HepG2 (cell line): ENCODE data around the gene MTA2. TPM values are rescaled to one million over a fixed set of nuclear protein-coding genes. Genes with fewer than 3 reads are reported as not detected.

Experiments
- ATAC-seq: fragments of 200-7000 bp; cut with Tn5 transposase; 3 replicates; pipeline ENCODE4 v1.9.1; 2020; ENCODE audit warnings: mild to moderate bottlenecking, moderate library complexity
- BruUV-seq: library from RNA; stranded (reverse); fragments of 400-500 nt; replicated peaks from 2 replicates; lab custom pipeline; 2021; lab: Mats Ljungman, UMichigan
- CTCF ChIA-PET: fragments of 300-600 bp; formaldehyde crosslinking; extraction: SDS; loops from one replicate; lab custom pipeline; 2021; ENCODE audit warnings: low total read pairs, inconsistent platforms, low intra/inter-chr PET ratio; lab: Yijun Ruan, JAX
- POLR2A ChIA-PET: fragments of 350-600 bp; sonication (Branson Sonifier 250); formaldehyde crosslinking; loops from one replicate; lab custom pipeline; 2020; ENCODE audit warnings: antibody characterized with exemption, inconsistent platforms; lab: Yijun Ruan, JAX
- DNase-seq: peaks from one replicate; pipeline ENCODE4 v3.0.0-alpha.2; 2015; ENCODE audit warnings: low spot score
- FAIRE-seq: peaks from 3 replicates; lab custom pipeline; 2011; peaks lifted over from hg19 to GRCh38; lab: Jason Lieb, UNC
- H2AFZ ChIP-seq: one replicate; pipeline ENCODE4 v1.6.1; 2011; ENCODE audit warnings: low read length, inconsistent platforms
- H3K27ac ChIP-seq: fragments of 300-600 bp; 3 replicates; pipeline ENCODE4 v1.8.0; 2011; ENCODE audit warnings: mixed run types, mild to moderate bottlenecking, mixed read lengths, low read length, inconsistent platforms; ENCODE audit not compliant: insufficient read depth; ENCODE audit errors: extremely low read length
- H3K27me3 ChIP-seq, 2 experiments: fragments of 200-600 bp in 1 of 2; 2 replicates in 1 of 2; 3 replicates in 1 of 2; pipeline versions ENCODE4 v1.6.0 to v1.8.0; 2011; ENCODE audit warnings: low read length in 2 of 2, mild to moderate bottlenecking in 2 of 2, moderate library complexity in 2 of 2, inconsistent platforms in 1 of 2; ENCODE audit not compliant: insufficient read depth in 2 of 2, control insufficient read depth in 1 of 2
- H3K36me3 ChIP-seq, 2 experiments: fragments of 200-600 bp in 1 of 2; replicated peaks in 1 of 2; 2 replicates in 1 of 2; 3 replicates in 1 of 2; pipeline versions ENCODE4 v1.5.1 to v1.8.0; 2011; ENCODE audit warnings: low read length in 2 of 2, inconsistent platforms in 1 of 2; ENCODE audit not compliant: insufficient read depth in 2 of 2, control insufficient read depth in 1 of 2
- H3K4me1 ChIP-seq: 2 replicates; pipeline ENCODE4 v1.5.1; 2012; ENCODE audit warnings: low read length, inconsistent platforms; ENCODE audit not compliant: insufficient read depth
- H3K4me2 ChIP-seq: 2 replicates; pipeline ENCODE4 v1.6.0; 2011; ENCODE audit warnings: low read depth, low read length, inconsistent platforms
- H3K4me3 ChIP-seq, 3 experiments: fragments of 200-600 bp in 1 of 3; sonication (generic), shearing (Covaris generic) in 1 of 3; replicated peaks in 1 of 3; 2 replicates each; pipeline ENCODE4 v1.5.1; 2011 to 2016; ENCODE audit warnings: low read length in 3 of 3, inconsistent platforms in 2 of 3, low read depth in 2 of 3, mild to moderate bottlenecking in 2 of 3, control low read depth in 1 of 3, mixed read lengths in 1 of 3; ENCODE audit not compliant: insufficient read depth in 1 of 3
- H3K79me2 ChIP-seq: one replicate; pipeline ENCODE4 v1.6.1; 2011; ENCODE audit warnings: low read length, inconsistent platforms; ENCODE audit not compliant: insufficient read depth
- H3K9ac ChIP-seq: 2 replicates; pipeline ENCODE4 v1.6.0; 2011; ENCODE audit warnings: mild to moderate bottlenecking, low read depth, low read length, inconsistent platforms; ENCODE audit not compliant: insufficient read depth
- H3K9me3 ChIP-seq: 2 replicates; pipeline ENCODE4 v1.5.1; 2012; ENCODE audit warnings: mild to moderate bottlenecking, low read length
- H4K20me1 ChIP-seq: 2 replicates; pipeline ENCODE4 v1.6.0; 2011; ENCODE audit warnings: inconsistent platforms, mild to moderate bottlenecking, low read length, moderate library complexity; ENCODE audit not compliant: insufficient read depth
- ARNT2 ChIP-seq: sonication (generic); formaldehyde crosslinking; IDR thresholded peaks from 2 replicates; pipeline ENCODE4 v1.8.0; 2022; ENCODE audit warnings: mild to moderate bottlenecking, low read depth, missing genetic modification reagents, moderate library complexity
- CBFB ChIP-seq: sonication (generic); formaldehyde crosslinking; IDR thresholded peaks from 2 replicates; pipeline ENCODE4 v1.4.0; 2020; ENCODE audit warnings: missing genetic modification reagents
- ETV5 ChIP-seq: IDR thresholded peaks from 2 replicates; pipeline ENCODE4 v1.6.1; 2018; ENCODE audit warnings: missing biosample characterization, missing genetic modification reagents, inconsistent platforms, borderline replicate concordance
- FOXJ3 ChIP-seq: sonication (generic); formaldehyde crosslinking; IDR thresholded peaks from 2 replicates; pipeline ENCODE4 v1.4.0; 2020; ENCODE audit warnings: missing genetic modification reagents, mild to moderate bottlenecking, borderline replicate concordance
- IRF9 ChIP-seq: sonication (generic); formaldehyde crosslinking; IDR thresholded peaks from 2 replicates; pipeline ENCODE4 v1.8.0; 2022; ENCODE audit warnings: missing genetic modification reagents, mild to moderate bottlenecking, borderline replicate concordance
- MIER3 ChIP-seq: IDR thresholded peaks from 2 replicates; pipeline ENCODE4 v1.6.1; 2016; ENCODE audit warnings: missing compliant biosample characterization, borderline replicate concordance
- NFKB2 ChIP-seq: sonication (generic); formaldehyde crosslinking; IDR thresholded peaks from 2 replicates; pipeline ENCODE4 v1.4.0; 2020; ENCODE audit warnings: missing genetic modification reagents, borderline replicate concordance
- PITX1 ChIP-seq: sonication (generic); formaldehyde crosslinking; IDR thresholded peaks from 2 replicates; pipeline ENCODE4 v1.5.1; 2020; ENCODE audit warnings: mild to moderate bottlenecking, missing genetic modification reagents
- PRDM10 ChIP-seq: sonication (generic); formaldehyde crosslinking; IDR thresholded peaks from 2 replicates; pipeline ENCODE4 v1.4.0; 2020; ENCODE audit warnings: low read depth, missing genetic modification reagents
- RAD51 ChIP-seq: fragments of 450-650 bp; IDR thresholded peaks from 2 replicates; pipeline ENCODE4 v1.6.1; 2016; ENCODE audit warnings: borderline replicate concordance
- RBFOX2 ChIP-seq: fragments of 200-400 bp; formaldehyde crosslinking; IDR thresholded peaks from 2 replicates; pipeline ENCODE4 v1.6.1; 2017; ENCODE audit warnings: low read depth, mild to moderate bottlenecking, low read length
- TFAP4 ChIP-seq: sonication (generic); IDR thresholded peaks from 2 replicates; pipeline ENCODE4 v1.6.1; 2016; ENCODE audit warnings: low read depth, borderline replicate concordance
- ZNF20 ChIP-seq: sonication (generic); formaldehyde crosslinking; IDR thresholded peaks from 2 replicates; pipeline ENCODE4 v1.4.0; 2020; ENCODE audit warnings: mild to moderate bottlenecking, moderate library complexity, missing genetic modification reagents
- ZNF282 ChIP-seq: fragments of 450-650 bp; IDR thresholded peaks from 2 replicates; pipeline ENCODE4 v1.6.1; 2018; ENCODE audit not compliant: partially characterized antibody
- ZNF350 ChIP-seq: sonication (generic); formaldehyde crosslinking; IDR thresholded peaks from 2 replicates; pipeline ENCODE4 v1.4.0; 2020; ENCODE audit warnings: mild to moderate bottlenecking, low read depth, missing genetic modification reagents, borderline replicate concordance
- ZNF75D ChIP-seq: sonication (generic); formaldehyde crosslinking; IDR thresholded peaks from 2 replicates; pipeline ENCODE4 v1.8.1; 2023; ENCODE audit warnings: missing genetic modification reagents, mild to moderate bottlenecking, borderline replicate concordance
- ZNF781 ChIP-seq: sonication (generic); formaldehyde crosslinking; IDR thresholded peaks from 2 replicates; pipeline ENCODE4 v1.5.1; 2020; ENCODE audit warnings: borderline replicate concordance, mild to moderate bottlenecking, missing genetic modification reagents; ENCODE audit errors: not compliant biosample characterization
- ZNF782 ChIP-seq: sonication (generic); formaldehyde crosslinking; IDR thresholded peaks from 2 replicates; pipeline ENCODE4 v1.4.0; 2020; ENCODE audit warnings: missing genetic modification reagents, mild to moderate bottlenecking, borderline replicate concordance
- ZNF850 ChIP-seq: sonication (generic); formaldehyde crosslinking; conservative IDR thresholded peaks from 2 replicates; pipeline ENCODE4 v1.9.0; 2021; ENCODE audit warnings: mild to moderate bottlenecking, missing genetic modification reagents
- WGBS: methylation state at CpG from one replicate; pipeline ENCODE4 v1.1.6; 2017; ENCODE audit warnings: low lambda C conversion rate; 5-methylcytosine and 5-hydroxymethylcytosine counted together
- in situ Hi-C: cut with HindIII; loops from 2 replicates; pipeline ENCODE4 v1.10.0; 2017; ENCODE audit warnings: low pct_unique_long_range_greater_than_20kb; ENCODE audit not compliant: extremely low pct_ligation_motif_present
- intact Hi-C: fragments of 100-400 bp; cut with micrococcal nuclease; formaldehyde crosslinking; loops from one replicate; pipeline ENCODE4 v1.10.0; 2022; ENCODE audit not compliant: unreplicated experiment
- polyA plus RNA-seq, 8 experiments: library from polyadenylated mRNA; depleted of rRNA in 3 of 8; stranded (reverse) in 7 of 8; unstranded in 1 of 8; fragments of >200 nt; fragmentation: Illumina TruSeq in 4 of 8; extraction: Trizol in 4 of 8; gene quantifications; 2 replicates each; pipeline versions ENCODE4 v1.2.1 to v1.2.3, GENCODE V29; 2011 to 2016; ENCODE audit warnings: low read depth in 4 of 8, missing spikeins in 1 of 8, mixed read lengths in 1 of 8; ENCODE audit not compliant: insufficient read depth in 1 of 8
- total RNA-seq, 5 experiments: library from RNA; depleted of rRNA; stranded (reverse); fragments of >200 nt; fragmentation: Illumina TruSeq; extraction: Trizol; gene quantifications; 2 replicates each; pipeline ENCODE4 v1.2.3, GENCODE V29; 2016; ENCODE audit warnings: low read depth in 1 of 5

Gene MTA2
- total and polyA plus RNA-seq, 2 of the 13 experiments (the other 11 are each of a cell fraction or from before 2014, with no cell fraction given), result 14.0 to 70.0 TPM

- peaks cover 8% of the 10 kb centered on the region; the same call in 1 of the 2 replicates for H4K20me1 ChIP-seq
- WGBS, result 99% methylated on average over 14 of the region's 14 CpGs
- H3K4me2 ChIP-seq, result peak overlapping the region; percentile 89
- DNase-seq, result no peak
- H3K79me2 ChIP-seq, result peaks cover 48% of the 10 kb centered on the region
- H3K4me1 ChIP-seq, result peaks cover 43% of the 10 kb centered on the region
- ChIA-PET CTCF (no interaction called here), POLR2A (interaction anchor here (1.0 to 5.0 kb wide), 3 partner anchors 15 to 45 kb away, joined by 3 to 160 read pairs (median 45); partner anchors contain the start of genes AHNAK, B3GAT3 and TUT1)
- peak overlapping the region; percentile 98; the same call in 1 of the 2 replicates for H3K9ac ChIP-seq
- peak overlapping the region in 1 of 3 experiments; percentile 83; a peak in 2 of 6 replicates for H3K4me3 ChIP-seq
- no peak overlapping the region for H2AFZ ChIP-seq
- H3K27me3 ChIP-seq, result no peaks in the 10 kb centered on the region; a peak in 1 of 5 replicates
- ATAC-seq, result no peak
- in situ Hi-C loops, result no loop called here
- no peak for TF ChIP-seq NFKB2 (CRISPR knock-in tag)
- no peak for TF ChIP-seq ZNF781
- no peak for TF ChIP-seq ZNF850 (CRISPR knock-in tag)
- TF ChIP-seq RBFOX2, result no peak; the same call in 1 of the 2 replicates
- TF ChIP-seq IRF9 (CRISPR knock-in tag), result no peak
- no peak for TF ChIP-seq CBFB (CRISPR knock-in tag)
- no peak for TF ChIP-seq ETV5 (CRISPR knock-in tag)
- no peak for TF ChIP-seq ZNF350 (CRISPR knock-in tag)
- TF ChIP-seq ZNF282, result no peak
- no peak for TF ChIP-seq RAD51
- TF ChIP-seq ZNF20 (CRISPR knock-in tag), result no peak
- no peak for TF ChIP-seq ZNF75D (CRISPR knock-in tag)
- TF ChIP-seq MIER3, result no peak
- TF ChIP-seq PITX1, result no peak
- TF ChIP-seq ZNF782 (CRISPR knock-in tag), result no peak
- no peak for TF ChIP-seq FOXJ3
- no peak for TF ChIP-seq TFAP4
- TF ChIP-seq PRDM10, result no peak
- no peak for TF ChIP-seq ARNT2
- H3K9me3 ChIP-seq, result no peaks in the 10 kb centered on the region
- H3K27ac ChIP-seq, result no peak overlapping the region
- peaks cover 16 to 47% of the 10 kb centered on the region in 2 experiments for H3K36me3 ChIP-seq
- no peak for FAIRE-seq
- intact Hi-C loops, result no loop called here
- no TSS peak for BruUV-seq
Measured at GRCh38 chr11:62575837-62576236, 25.8 kb downstream of the MTA2 start.
